Osteocyte (in vitro differentiated cells): ENCODE results near the gene TMPRSS9. TPM values are rescaled to one million over a fixed set of nuclear protein-coding genes. Genes with fewer than 3 reads are reported as not detected.

ENCODE experiments used
- DNase-seq: peaks from one replicate; pipeline ENCODE4 v3.0.0; 2021; ENCODE audit warnings: mixed read lengths; ENCODE audit not compliant: unreplicated experiment; ENCODE audit errors: extremely low spot score
- H3K27ac Mint-ChIP-seq: one replicate; pipeline ENCODE4 v1.8.0; 2021; ENCODE audit warnings: mild to moderate bottlenecking, mixed read lengths; ENCODE audit not compliant: unreplicated experiment
- H3K27me3 Mint-ChIP-seq: one replicate; pipeline ENCODE4 v1.8.0; 2021; ENCODE audit warnings: mixed read lengths; ENCODE audit not compliant: unreplicated experiment
- H3K36me3 Mint-ChIP-seq: one replicate; pipeline ENCODE4 v1.8.0; 2021; ENCODE audit warnings: mixed read lengths; ENCODE audit not compliant: unreplicated experiment
- H3K4me1 Mint-ChIP-seq: one replicate; pipeline ENCODE4 v1.8.0; 2021; ENCODE audit warnings: mixed read lengths; ENCODE audit not compliant: unreplicated experiment
- H3K4me3 Mint-ChIP-seq: one replicate; pipeline ENCODE4 v1.8.0; 2021; ENCODE audit warnings: mild to moderate bottlenecking, moderate library complexity, mixed read lengths; ENCODE audit not compliant: unreplicated experiment
- H3K9me3 Mint-ChIP-seq: one replicate; pipeline ENCODE4 v1.8.0; 2021; ENCODE audit warnings: mixed read lengths; ENCODE audit not compliant: unreplicated experiment
- CTCF ChIP-seq: fragments of 200-600 bp; sonication (generic); IDR thresholded peaks from 2 replicates; pipeline ENCODE4 v1.5.0; 2021; ENCODE audit warnings: antibody characterized with exemption, mild to moderate bottlenecking, moderate library complexity
- total RNA-seq: library from RNA; stranded (reverse); gene quantifications from 2 replicates; pipeline ENCODE4 v1.2.1, GENCODE V29; 2021

TMPRSS9 gene
- total RNA-seq, 1 donor from 2014 or later, result 0.08 TPM

GRCh38 chr19:2385053-2385721, 25.1 kb downstream of the TMPRSS9 start:
- H3K4me3 Mint-ChIP-seq, result no peak overlapping the region
- peak overlapping the region; percentile 44 for H3K27ac Mint-ChIP-seq
- H3K36me3 Mint-ChIP-seq, result peaks cover 3% of the 10 kb centered on the region
- peaks cover 21% of the 10 kb centered on the region for H3K4me1 Mint-ChIP-seq
- peaks cover 4% of the 10 kb centered on the region for H3K9me3 Mint-ChIP-seq
- TF ChIP-seq CTCF, result no peak
- H3K27me3 Mint-ChIP-seq, result peaks cover 12% of the 10 kb centered on the region
- DNase-seq, result no peak

GRCh38 chr19:2387367-2388288, 27.6 kb downstream of the TMPRSS9 start:
- DNase-seq, result no peak

GRCh38 chr19:2389594-2389993, 29.5 kb downstream of the TMPRSS9 start:
- Mint-ChIP-seq H3K27me3 (peaks cover 7% of the 10 kb centered on the region), H3K36me3 (no peaks in the 10 kb centered on the region), H3K9me3 (no peaks in the 10 kb centered on the region), H3K4me1 (peaks cover 11% of the 10 kb centered on the region), H3K4me3 (no peak overlapping the region), H3K27ac (no peak overlapping the region)
- TF ChIP-seq CTCF, result no peak
- DNase-seq, result no peak

More at GRCh38 chr19:2387367-2388288, 27.6 kb downstream of the TMPRSS9 start:
- H3K27me3 Mint-ChIP-seq, result peaks cover 4% of the 10 kb centered on the region
- no peaks in the 10 kb centered on the region for H3K9me3 Mint-ChIP-seq
- H3K36me3 Mint-ChIP-seq, result no peaks in the 10 kb centered on the region
- TF ChIP-seq CTCF, result no peak
- no peak overlapping the region for H3K4me3 Mint-ChIP-seq
- peaks cover 18% of the 10 kb centered on the region for H3K4me1 Mint-ChIP-seq
- H3K27ac Mint-ChIP-seq, result no peak overlapping the region

GRCh38 chr19:2391118-2391725, 31.2 kb downstream of the TMPRSS9 start:
- Mint-ChIP-seq H3K4me3 (no peak overlapping the region), H3K36me3 (no peaks in the 10 kb centered on the region), H3K9me3 (no peaks in the 10 kb centered on the region), H3K27me3 (peaks cover 7% of the 10 kb centered on the region), H3K27ac (no peak overlapping the region), H3K4me1 (peaks cover 8% of the 10 kb centered on the region)
- TF ChIP-seq CTCF, result peak; percentile 84
- no peak for DNase-seq
